OCI-LY1 (cell line): ENCODE measurements around the gene PTGES.

Experiments used
- H2AFZ ChIP-seq: fragments of 200-600 bp; sonication (generic), shearing (Covaris generic); 2 replicates; pipeline ENCODE4 v1.6.0; 2014; ENCODE audit warnings: antibody characterized with exemption, mild to moderate bottlenecking, low read length
- H3F3A ChIP-seq: fragments of 200-600 bp; sonication (generic), shearing (Covaris generic); 2 replicates; pipeline ENCODE4 v1.6.0; 2014; ENCODE audit warnings: mild to moderate bottlenecking, antibody characterized with exemption, low read length, moderate library complexity; ENCODE audit not compliant: insufficient read depth
- H3K27ac ChIP-seq: fragments of 200-600 bp; sonication (generic); 2 replicates; pipeline ENCODE4 v1.5.1; 2014; ENCODE audit warnings: low read length, mixed run types, mild to moderate bottlenecking, low read depth; ENCODE audit not compliant: poor library complexity, severe bottlenecking
- H3K27me3 ChIP-seq: fragments of 200-600 bp; sonication (generic); 2 replicates; pipeline ENCODE4 v1.6.0; 2014; ENCODE audit warnings: antibody characterized with exemption, mild to moderate bottlenecking, low read length, moderate library complexity; ENCODE audit not compliant: insufficient read depth
- H3K36me3 ChIP-seq: fragments of 200-600 bp; sonication (generic); 2 replicates; pipeline ENCODE4 v1.6.1; 2014; ENCODE audit warnings: mild to moderate bottlenecking, antibody characterized with exemption, low read length, moderate library complexity, mixed read lengths; ENCODE audit not compliant: insufficient read depth
- H3K4me1 ChIP-seq: fragments of 200-600 bp; sonication (generic); 2 replicates; pipeline ENCODE4 v1.5.1; 2014; ENCODE audit warnings: mild to moderate bottlenecking, low read length, moderate library complexity; ENCODE audit not compliant: insufficient read depth, severe bottlenecking
- H3K4me2 ChIP-seq: fragments of 200-600 bp; sonication (generic), shearing (Covaris generic); 2 replicates; pipeline ENCODE4 v1.6.1; 2014; ENCODE audit warnings: low read length
- H3K4me3 ChIP-seq: fragments of 200-600 bp; sonication (generic); 2 replicates; pipeline ENCODE4 v1.5.1; 2014; ENCODE audit warnings: low read length, low read depth, mild to moderate bottlenecking, mixed read lengths; ENCODE audit not compliant: poor library complexity, severe bottlenecking
- H3K79me2 ChIP-seq: fragments of 200-600 bp; shearing (Covaris generic); 2 replicates; pipeline ENCODE4 v1.6.1; 2016; ENCODE audit warnings: mixed run types, low read length, mixed read lengths; ENCODE audit not compliant: insufficient read depth
- H3K9ac ChIP-seq: fragments of 200-600 bp; sonication (generic), shearing (Covaris generic); 2 replicates; pipeline ENCODE4 v1.6.1; 2014; ENCODE audit warnings: mild to moderate bottlenecking, low read length, mixed read lengths
- H3K9me2 ChIP-seq: fragments of 200-600 bp; sonication (generic), shearing (Covaris generic); 2 replicates; pipeline ENCODE4 v1.6.1; 2014; ENCODE audit warnings: low read depth, mild to moderate bottlenecking, low read length, mixed read lengths
- H3K9me3 ChIP-seq: fragments of 200-600 bp; shearing (Covaris generic); 2 replicates; pipeline ENCODE4 v1.6.1; 2014; ENCODE audit warnings: low read length, mixed read lengths
- H4K20me1 ChIP-seq: fragments of 200-600 bp; sonication (generic), shearing (Covaris generic); 2 replicates; pipeline ENCODE4 v1.6.0; 2016; ENCODE audit warnings: mild to moderate bottlenecking, low read length; ENCODE audit not compliant: insufficient read depth
- CTCF ChIP-seq: fragments of 200-600 bp; sonication (generic), shearing (Covaris generic); IDR thresholded peaks from 2 replicates; pipeline ENCODE4 v1.5.1; 2017; ENCODE audit warnings: mild to moderate bottlenecking, antibody characterized with exemption, low read length, moderate library complexity, mixed read lengths
- EZH2 ChIP-seq: fragments of 200-600 bp; sonication (generic), shearing (Covaris generic); IDR thresholded peaks from 2 replicates; pipeline ENCODE4 v1.8.0; 2017; ENCODE audit warnings: borderline replicate concordance, mixed run types, mild to moderate bottlenecking, antibody characterized with exemption, low read length, moderate library complexity, mixed read lengths

Gene PTGES

GRCh38 chr9:129703667-129704355 is 49.0 kb downstream of the PTGES start:
- Histone ChIP-seq H3K36me3 (no peaks in the 10 kb centered on the region), H3K9ac (no peak overlapping the region), H3K27me3 (peaks cover 3% of the 10 kb centered on the region; the same call in 1 of the 2 replicates), H3K79me2 (no peaks in the 10 kb centered on the region), H3K9me3 (no peaks in the 10 kb centered on the region), H2AFZ (no peak overlapping the region), H3F3A (no peaks in the 10 kb centered on the region), H3K4me2 (no peak overlapping the region), H3K4me1 (no peaks in the 10 kb centered on the region), H3K4me3 (no peak overlapping the region), H3K27ac (no peak overlapping the region), H3K9me2 (no peaks in the 10 kb centered on the region), H4K20me1 (no peaks in the 10 kb centered on the region)
- TF ChIP-seq CTCF, result no peak
- no peak for TF ChIP-seq EZH2

- Histone ChIP-seq H3K36me3 (no peaks in the 10 kb centered on the region), H3K4me3 (no peak overlapping the region), H3K9ac (no peak overlapping the region), H3K4me2 (no peak overlapping the region), H3K27me3 (no peaks in the 10 kb centered on the region), H3K79me2 (no peaks in the 10 kb centered on the region), H3K27ac (no peak overlapping the region), H3K4me1 (no peaks in the 10 kb centered on the region), H2AFZ (no peak overlapping the region), H3K9me2 (no peaks in the 10 kb centered on the region), H3K9me3 (no peaks in the 10 kb centered on the region), H3F3A (no peaks in the 10 kb centered on the region), H4K20me1 (no peaks in the 10 kb centered on the region)
- TF ChIP-seq EZH2, result no peak
- no peak for TF ChIP-seq CTCF
These were observed 50.0 kb downstream of the PTGES start for GRCh38 chr9:129702589-129703520.

- H3K27me3 ChIP-seq, result no peaks in the 10 kb centered on the region
- no peak overlapping the region for H3K4me2 ChIP-seq
- H3K36me3 ChIP-seq, result no peaks in the 10 kb centered on the region
- no peaks in the 10 kb centered on the region for H4K20me1 ChIP-seq
- no peak overlapping the region for H3K27ac ChIP-seq
- no peak overlapping the region for H3K9ac ChIP-seq
- H3K9me2 ChIP-seq, result no peaks in the 10 kb centered on the region
- no peaks in the 10 kb centered on the region for H3K79me2 ChIP-seq
- TF ChIP-seq CTCF (no peak), EZH2 (no peak)
- no peaks in the 10 kb centered on the region for H3F3A ChIP-seq
- no peak overlapping the region for H2AFZ ChIP-seq
- no peak overlapping the region for H3K4me3 ChIP-seq
- H3K4me1 ChIP-seq, result no peaks in the 10 kb centered on the region
- H3K9me3 ChIP-seq, result no peaks in the 10 kb centered on the region
These were observed 51.3 kb downstream of the PTGES start for GRCh38 chr9:129701549-129701948.
